Neural progenitor cell (in vitro differentiated cells): ENCODE measurements around the gene JAZF1.

ENCODE experiments used
- CTCF ChIP-seq: fragments of 200-600 bp; sonication (generic); IDR thresholded peaks from 2 replicates; pipeline ENCODE4 v1.5.1; 2017; ENCODE audit warnings: antibody characterized with exemption, mild to moderate bottlenecking
- EZH2 ChIP-seq: fragments of 200-600 bp; sonication (generic); IDR thresholded peaks from 2 replicates; pipeline ENCODE4 v1.6.1; 2017; ENCODE audit warnings: antibody characterized with exemption, mild to moderate bottlenecking, moderate library complexity
- EZH2phosphoT487 ChIP-seq: fragments of 200-600 bp; sonication (generic); IDR thresholded peaks from 2 replicates; pipeline ENCODE4 v1.6.1; 2017; ENCODE audit warnings: antibody characterized with exemption

- no peak for TF ChIP-seq CTCF
- no peak for TF ChIP-seq EZH2phosphoT487
- TF ChIP-seq EZH2: no peak
Measured at GRCh38 chr7:27804139-27804538, 376.5 kb downstream of the JAZF1 start.
